Stimulated activated naive CD4-positive, alpha-beta T cell treated with Interleukin-2 at 50 U/mL for 16 hours (primary cell): Measurements from ENCODE around the gene CDKL5.
"Not testable (repeated sequence)": the region's sequence is repeated elsewhere in the genome, so short reads cannot be mapped to it uniquely, and the experiment has no call there.

Source experiments
- DNase-seq: peaks from one replicate; lab custom pipeline; 2025; lab: John Stamatoyannopoulos, UW

Gene CDKL5

GRCh38 chrX:18425199-18426003, at the start of gene CDKL5:
Gene CDKL5 (plus strand): TSS chrX:18425608. CDS start chrX:18507097, 81,489 bp downstream.
- DNase-seq = peak; percentile 96

- peak; percentile 0 for DNase-seq
Measured at GRCh38 chrX:18377796-18378195, 47.6 kb upstream of the CDKL5 start.

- DNase-seq = no peak
Measured at GRCh38 chrX:18389966-18390365, 35.4 kb upstream of the CDKL5 start.

- peak; percentile 31 for DNase-seq
Measured at GRCh38 chrX:18390941-18391538, 34.4 kb upstream of the CDKL5 start.

GRCh38 chrX:18394477-18394876, 30.9 kb upstream of the CDKL5 start:
- no peak for DNase-seq

GRCh38 chrX:18401848-18402213, 23.6 kb upstream of the CDKL5 start:
- DNase-seq = no peak

- DNase-seq = no peak
Measured at GRCh38 chrX:18406531-18407266, 18.7 kb upstream of the CDKL5 start.

- DNase-seq = no peak
Measured at GRCh38 chrX:18410038-18410437, 15.4 kb upstream of the CDKL5 start.

- DNase-seq = no peak
Measured at GRCh38 chrX:18415386-18415785, 10.0 kb upstream of the CDKL5 start.

- DNase-seq = no peak
Measured at GRCh38 chrX:18422325-18422724, 3.1 kb upstream of the CDKL5 start.

GRCh38 chrX:18422886-18423285, 2.5 kb upstream of the CDKL5 start:
- no peak for DNase-seq

- peak; percentile 1 for DNase-seq
Measured at GRCh38 chrX:18424482-18425198, 768 bp upstream of the CDKL5 start.

- no peak for DNase-seq
Measured at GRCh38 chrX:18426004-18426320, 554 bp downstream of the CDKL5 start.

GRCh38 chrX:18428006-18428405, 2.6 kb downstream of the CDKL5 start:
- no peak for DNase-seq

GRCh38 chrX:18433288-18433687, 7.9 kb downstream of the CDKL5 start:
- not testable (repeated sequence) for DNase-seq

- no peak for DNase-seq
Measured at GRCh38 chrX:18434896-18435295, 9.5 kb downstream of the CDKL5 start.

GRCh38 chrX:18436017-18436416, 10.6 kb downstream of the CDKL5 start:
- DNase-seq = no peak

GRCh38 chrX:18440835-18441234, 15.4 kb downstream of the CDKL5 start:
- DNase-seq = no peak

GRCh38 chrX:18441780-18442367, 16.5 kb downstream of the CDKL5 start:
- no peak for DNase-seq

GRCh38 chrX:18448416-18448815, 23.0 kb downstream of the CDKL5 start:
- DNase-seq = no peak

- no peak for DNase-seq
Measured at GRCh38 chrX:18449236-18449635, 23.8 kb downstream of the CDKL5 start.

GRCh38 chrX:18455384-18455783, 30.0 kb downstream of the CDKL5 start:
- no peak for DNase-seq
